Transverse colon (tissue), 4 donors: ENCODE results near the gene PLEKHB2. TPM values are rescaled to one million over a fixed set of nuclear protein-coding genes. Genes with fewer than 3 reads are reported as not detected.

Experiments used
- DNase-seq: peaks from one replicate; pipeline ENCODE4 v3.0.0-alpha.2; 2019
- H3K27ac ChIP-seq, 4 donors: fragments of 200-600 bp; sonication (generic); 2 replicates each; pipeline ENCODE4 v1.5.1; 2016 to 2018; ENCODE audit warnings: inconsistent platforms in 4 of 4
- H3K27me3 ChIP-seq: fragments of 200-600 bp; sonication (generic); 2 replicates; pipeline ENCODE4 v1.5.1; 2017; ENCODE audit warnings: inconsistent platforms
- H3K36me3 ChIP-seq, 4 donors: fragments of 200-600 bp; sonication (generic); 2 replicates each; pipeline ENCODE4 v1.5.1; 2017 to 2019; ENCODE audit warnings: inconsistent platforms in 4 of 4
- H3K4me1 ChIP-seq, 4 donors: fragments of 200-600 bp; sonication (generic); 2 replicates each; pipeline ENCODE4 v1.5.1; 2017 to 2020; ENCODE audit warnings: inconsistent platforms in 4 of 4
- H3K4me3 ChIP-seq, 4 donors: fragments of 200-600 bp; sonication (generic); 1 replicate in 1 of 4; 2 replicates in 3 of 4; pipeline versions ENCODE4 v1.5.1 to v1.6.1; 2017 to 2019; ENCODE audit warnings: inconsistent platforms in 4 of 4
- H3K9me3 ChIP-seq, 2 donors: fragments of 200-600 bp; sonication (generic); 2 replicates each; pipeline ENCODE4 v1.5.1; 2017 to 2019; ENCODE audit warnings: inconsistent platforms in 2 of 2
- CTCF ChIP-seq, 5 experiments: fragments of 200-600 bp in 3 of 5; fragments of 450-650 bp in 2 of 5; sonication (generic) in 3 of 5; IDR thresholded peaks; 1 replicate in 2 of 5; 2 replicates in 3 of 5; pipeline ENCODE4 v1.5.1; 2016 to 2017; ENCODE audit warnings: antibody characterized with exemption in 5 of 5, inconsistent platforms in 3 of 5, mild to moderate bottlenecking in 2 of 5, moderate library complexity in 1 of 5
- EP300 ChIP-seq: sonication (generic); formaldehyde crosslinking; IDR thresholded peaks from one replicate; pipeline ENCODE4 v1.6.1; 2017; ENCODE audit warnings: antibody characterized with exemption, low read depth
- POLR2A ChIP-seq: fragments of 450-650 bp; IDR thresholded peaks from one replicate; pipeline ENCODE4 v1.6.1; 2016; ENCODE audit warnings: antibody characterized with exemption, mild to moderate bottlenecking, moderate library complexity
- POLR2AphosphoS5 ChIP-seq, 3 donors: sonication (generic); formaldehyde crosslinking; IDR thresholded peaks; one replicate each; pipeline ENCODE4 v1.6.1; 2016; ENCODE audit warnings: antibody characterized with exemption in 3 of 3
- WGBS, 2 donors: methylation state at CpG; one replicate each; pipeline ENCODE4 v1.1.5; 2018; ENCODE audit warnings: low coverage in 1 of 2; 5-methylcytosine and 5-hydroxymethylcytosine counted together
- in situ Hi-C, 4 donors: fragments of 200-750 bp; cut with MboI; loops; one replicate each; pipeline versions ENCODE4 v1.15.0 to v1.15.1; 2017; ENCODE audit warnings: low sequenced_read_pairs in 3 of 4, low pct_ligation_motif_present in 1 of 4, low pct_unique_long_range_greater_than_20kb in 1 of 4
- intact Hi-C: fragments of 100-400 bp; cut with DNase I; formaldehyde crosslinking; loops from one replicate; pipeline ENCODE4 v1.15.1; 2023; ENCODE audit warnings: low total_unique reads
- total RNA-seq, 4 donors: library from RNA; depleted of rRNA; stranded (reverse); fragments of >200 nt; gene quantifications; one replicate each; pipeline ENCODE4 v1.1.0, GENCODE V29; 2016

The PLEKHB2 gene
- total RNA-seq, 4 donors from 2014 or later, result 35.4 to 222 (median 131) TPM

- in situ Hi-C loops, result no loop called here
- Histone ChIP-seq H3K4me3 (no peak overlapping the region), H3K27me3 (no peaks in the 10 kb centered on the region), H3K27ac (no peak overlapping the region), H3K9me3 (no peaks in the 10 kb centered on the region), H3K36me3 (no peaks in the 10 kb centered on the region), H3K4me1 (peaks cover 14 to 35% (median 20%) of the 10 kb centered on the region in 4 donors)
- DNase-seq, result no peak
- intact Hi-C loops, result no loop called here
- WGBS, 2 donors, result 65 to 100% methylated on average over 1 to 2 of the region's 2 CpGs
- TF ChIP-seq CTCF (IDR thresholded peaks at IDR 0.05) (no peak), POLR2A (no peak), EP300 (no peak), POLR2AphosphoS5 (IDR thresholded peaks at IDR 0.05) (no peak)
Observed at GRCh38 chr2:131103165-131103564, 2.0 kb upstream of the PLEKHB2 start.

GRCh38 chr2:131104487-131105155 is 515 bp upstream of the PLEKHB2 start:
- H3K9me3 ChIP-seq, result no peaks in the 10 kb centered on the region
- H3K4me3 ChIP-seq, result peak overlapping the region; percentile 84 to 96 (median 86)
- H3K36me3 ChIP-seq, result no peaks in the 10 kb centered on the region
- 0% methylated on average over 18 to 20 of the region's 20 CpGs for WGBS, 2 donors
- in situ Hi-C loops (no loop called here), intact Hi-C loops (no loop called here)
- H3K27ac ChIP-seq, result peak overlapping the region; percentile 95 to 99 (median 96)
- H3K4me1 ChIP-seq, result peaks cover 14 to 35% (median 20%) of the 10 kb centered on the region in 4 donors
- TF ChIP-seq CTCF (IDR thresholded peaks at IDR 0.05) (peak in 1 of 5 experiments; percentile 33), EP300 (no peak), POLR2AphosphoS5 (IDR thresholded peaks at IDR 0.05) (peak in 2 of 3 donors; percentile 37 to 73), POLR2A (no peak)
- peak; percentile 72 for DNase-seq
- H3K27me3 ChIP-seq, result no peaks in the 10 kb centered on the region

- Histone ChIP-seq H3K4me1 (peaks cover 14 to 35% (median 20%) of the 10 kb centered on the region in 4 donors), H3K4me3 (peak overlapping the region; percentile 84 to 96 (median 86)), H3K27ac (peak overlapping the region; percentile 95 to 99 (median 96)), H3K27me3 (no peaks in the 10 kb centered on the region), H3K9me3 (no peaks in the 10 kb centered on the region), H3K36me3 (no peaks in the 10 kb centered on the region)
- DNase-seq, result peak; percentile 63
- 0 to 1% methylated on average over 8 to 19 of the region's 19 CpGs for WGBS, 2 donors
- intact Hi-C loops, result no loop called here
- in situ Hi-C loops, result no loop called here
- peak; percentile 23 to 74 (median 66) for TF ChIP-seq POLR2AphosphoS5 (IDR thresholded peaks at IDR 0.05)
- TF ChIP-seq EP300, result no peak
- peak; percentile 65 for TF ChIP-seq POLR2A
Observed at GRCh38 chr2:131105950-131106801, 1.0 kb downstream of the PLEKHB2 start.

GRCh38 chr2:131112529-131112928 is 7.4 kb downstream of the PLEKHB2 start:
- no peak for TF ChIP-seq POLR2AphosphoS5 (IDR thresholded peaks at IDR 0.05)
- TF ChIP-seq EP300, result no peak
- no peak for TF ChIP-seq CTCF (IDR thresholded peaks at IDR 0.05)
- WGBS, 2 donors, result 82 to 100% methylated on average over 1 to 2 of the region's 2 CpGs
- in situ Hi-C loops, result no loop called here
- DNase-seq, result no peak
- intact Hi-C loops, result no loop called here
- no peaks in the 10 kb centered on the region for H3K27me3 ChIP-seq
- H3K4me1 ChIP-seq, result peaks cover under 1 to 33% (median 6%) of the 10 kb centered on the region in 4 donors
- H3K4me3 ChIP-seq, result no peak overlapping the region
- H3K9me3 ChIP-seq, result no peaks in the 10 kb centered on the region
- H3K36me3 ChIP-seq, result peaks cover 0 to 6% (median 0%) of the 10 kb centered on the region in 4 donors
- no peak overlapping the region for H3K27ac ChIP-seq
